SK-N-SH treated with all-trans-retinoic acid at 6 μM for 48 hours (cell line): ENCODE data around the gene CUL4B.

Source experiments
- ARNTL ChIP-seq: fragments of 450-650 bp; formaldehyde crosslinking; IDR thresholded peaks from 2 replicates; pipeline ENCODE4 v1.5.0; 2020; ENCODE audit warnings: low read depth, mild to moderate bottlenecking, moderate library complexity, borderline replicate concordance
- ESRRG ChIP-seq: fragments of 250-450 bp; sonication (Bioruptor Pico); IDR thresholded peaks from 2 replicates; pipeline ENCODE4 v1.6.1; 2021; ENCODE audit warnings: mild to moderate bottlenecking
- GLIS3 ChIP-seq: fragments of 250-450 bp; sonication (Bioruptor Pico); IDR thresholded peaks from 2 replicates; pipeline ENCODE4 v1.5.0; 2020; ENCODE audit warnings: mild to moderate bottlenecking, moderate library complexity
- PPARA ChIP-seq: fragments of 250-450 bp; sonication (Bioruptor Pico); IDR thresholded peaks from 2 replicates; pipeline ENCODE4 v1.5.0; 2020; ENCODE audit warnings: mild to moderate bottlenecking, borderline replicate concordance
- SNAI2 ChIP-seq: fragments of 250-450 bp; sonication (Bioruptor Pico); IDR thresholded peaks from 2 replicates; pipeline ENCODE4 v1.5.0; 2020; ENCODE audit warnings: mild to moderate bottlenecking, moderate library complexity
- TCF4 ChIP-seq: fragments of 250-450 bp; sonication (Bioruptor Pico); IDR thresholded peaks from 2 replicates; pipeline ENCODE4 v1.8.0; 2021; ENCODE audit warnings: mild to moderate bottlenecking, moderate library complexity, borderline replicate concordance
- ZFP30 ChIP-seq: fragments of 450-650 bp; formaldehyde crosslinking; IDR thresholded peaks from 2 replicates; pipeline ENCODE4 v1.5.0; 2022; ENCODE audit warnings: mild to moderate bottlenecking, moderate library complexity
- ZNF565 ChIP-seq: fragments of 450-650 bp; formaldehyde crosslinking; conservative IDR thresholded peaks from 2 replicates; pipeline ENCODE4 v1.5.0; 2020; ENCODE audit warnings: low read depth, mild to moderate bottlenecking, moderate library complexity
- TF ChIP-seq, protein P1 (sequence below): fragments of 250-450 bp; sonication (Bioruptor Pico); IDR thresholded peaks from 2 replicates; pipeline ENCODE4 v1.5.1; 2020; ENCODE audit warnings: low read depth, mild to moderate bottlenecking, moderate library complexity

DNA sequence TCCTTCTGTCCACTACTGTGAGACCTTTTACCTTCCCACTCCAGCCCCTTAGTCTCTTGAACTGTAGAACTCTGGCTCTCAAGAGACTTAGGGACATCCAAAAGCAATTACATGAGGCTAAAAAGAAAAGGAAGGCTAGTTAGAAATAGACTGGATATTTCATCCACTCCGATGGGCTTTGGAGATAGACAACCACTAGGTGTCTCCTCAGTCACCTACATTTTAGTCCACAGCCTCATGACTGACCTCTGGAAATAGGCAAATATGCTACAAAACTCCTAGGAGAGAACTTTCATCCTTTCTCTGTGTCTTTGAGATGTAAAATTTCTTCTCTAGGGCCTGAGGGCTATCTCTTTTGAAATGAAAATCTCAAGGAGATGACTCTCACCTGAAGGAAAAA is 46.5 kb downstream of the CUL4B start:
- TF ChIP-seq ZFP30 (CRISPR knock-in tag) (no peak), ESRRG (no peak), SNAI2 (CRISPR knock-in tag) (no peak), ARNTL (CRISPR knock-in tag) (no peak), PPARA (CRISPR knock-in tag) (no peak), TCF4 (CRISPR knock-in tag) (no peak), GLIS3 (CRISPR knock-in tag) (no peak), ZNF565 (CRISPR knock-in tag) (no peak)
- TF ChIP-seq, protein P1, sequence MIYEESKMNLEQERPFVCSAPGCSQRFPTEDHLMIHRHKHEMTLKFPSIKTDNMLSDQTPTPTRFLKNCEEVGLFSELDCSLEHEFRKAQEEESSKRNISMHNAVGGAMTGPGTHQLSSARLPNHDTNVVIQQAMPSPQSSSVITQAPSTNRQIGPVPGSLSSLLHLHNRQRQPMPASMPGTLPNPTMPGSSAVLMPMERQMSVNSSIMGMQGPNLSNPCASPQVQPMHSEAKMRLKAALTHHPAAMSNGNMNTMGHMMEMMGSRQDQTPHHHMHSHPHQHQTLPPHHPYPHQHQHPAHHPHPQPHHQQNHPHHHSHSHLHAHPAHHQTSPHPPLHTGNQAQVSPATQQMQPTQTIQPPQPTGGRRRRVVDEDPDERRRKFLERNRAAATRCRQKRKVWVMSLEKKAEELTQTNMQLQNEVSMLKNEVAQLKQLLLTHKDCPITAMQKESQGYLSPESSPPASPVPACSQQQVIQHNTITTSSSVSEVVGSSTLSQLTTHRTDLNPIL (CRISPR knock-in tag): no peak
